Calu3 (cell line): ENCODE measurements around the gene FOXK1. TPM values are rescaled to one million over a fixed set of nuclear protein-coding genes. Genes with fewer than 3 reads are reported as not detected.

Experiments
- BruUV-seq: library from RNA; stranded (reverse); fragments of 400-500 nt; replicated peaks from 2 replicates; lab custom pipeline; 2021; lab: Mats Ljungman, UMichigan
- CTCF ChIA-PET: fragments of 300-600 bp; sonication (Branson Sonifier 250); formaldehyde crosslinking; loops from one replicate; lab custom pipeline; 2022; ENCODE audit warnings: antibody characterized with exemption; lab: Charles Lee
- DNase-seq: peaks from one replicate; pipeline ENCODE4 v3.0.0; 2022
- H3K27ac Mint-ChIP-seq: one replicate; pipeline ENCODE4 v1.8.0; 2022; ENCODE audit warnings: mixed read lengths; ENCODE audit not compliant: unreplicated experiment
- H3K27me3 Mint-ChIP-seq: one replicate; pipeline ENCODE4 v1.8.0; 2022; ENCODE audit warnings: mixed read lengths; ENCODE audit not compliant: unreplicated experiment
- H3K36me3 Mint-ChIP-seq: one replicate; pipeline ENCODE4 v1.8.0; 2022; ENCODE audit warnings: mild to moderate bottlenecking, moderate library complexity, mixed read lengths; ENCODE audit not compliant: insufficient read depth, unreplicated experiment
- H3K4me1 Mint-ChIP-seq: one replicate; pipeline ENCODE4 v1.8.0; 2022; ENCODE audit warnings: mild to moderate bottlenecking, low read depth, mixed read lengths; ENCODE audit not compliant: unreplicated experiment
- H3K4me3 Mint-ChIP-seq: one replicate; pipeline ENCODE4 v1.8.0; 2022; ENCODE audit warnings: mild to moderate bottlenecking, low read depth, moderate library complexity, mixed read lengths; ENCODE audit not compliant: unreplicated experiment
- H3K9me3 Mint-ChIP-seq: one replicate; pipeline ENCODE4 v1.8.0; 2022; ENCODE audit warnings: low read depth, mixed read lengths; ENCODE audit not compliant: unreplicated experiment
- CTCF ChIP-seq: fragments of 200-600 bp; IDR thresholded peaks from one replicate; pipeline ENCODE4 v1.8.0; 2022; ENCODE audit warnings: antibody characterized with exemption; ENCODE audit not compliant: unreplicated experiment
- intact Hi-C: fragments of 100-400 bp; cut with micrococcal nuclease; formaldehyde crosslinking; loops from one replicate; pipeline ENCODE4 v1.10.0; 2022; ENCODE audit not compliant: unreplicated experiment
- total RNA-seq: library from RNA; stranded (reverse); gene quantifications from 2 replicates; pipeline ENCODE4 v1.2.3, GENCODE V29; 2022

Gene FOXK1
- total RNA-seq, 1 experiment from 2014 or later, result 65.9 TPM

GRCh38 chr7:4785371-4785770 is 103.3 kb downstream of the FOXK1 start:
- H3K36me3 Mint-ChIP-seq, result peaks cover 84% of the 10 kb centered on the region
- H3K9me3 Mint-ChIP-seq, result no peaks in the 10 kb centered on the region
- intact Hi-C loops, result no loop called here
- H3K27ac Mint-ChIP-seq, result no peak overlapping the region
- BruUV-seq, result no TSS peak
- CTCF ChIA-PET, result no interaction called here
- no peaks in the 10 kb centered on the region for H3K4me1 Mint-ChIP-seq
- no peak for DNase-seq
- no peak overlapping the region for H3K4me3 Mint-ChIP-seq
- no peaks in the 10 kb centered on the region for H3K27me3 Mint-ChIP-seq
- no peak for TF ChIP-seq CTCF

GRCh38 chr7:4786015-4786414 is 103.9 kb downstream of the FOXK1 start:
- peaks cover 84% of the 10 kb centered on the region for H3K36me3 Mint-ChIP-seq
- no peaks in the 10 kb centered on the region for H3K4me1 Mint-ChIP-seq
- no peak for TF ChIP-seq CTCF
- CTCF ChIA-PET, result no interaction called here
- no peaks in the 10 kb centered on the region for H3K9me3 Mint-ChIP-seq
- no peak overlapping the region for H3K27ac Mint-ChIP-seq
- DNase-seq, result no peak
- no peaks in the 10 kb centered on the region for H3K27me3 Mint-ChIP-seq
- intact Hi-C loops, result no loop called here
- BruUV-seq, result TSS peak; percentile 25
- no peak overlapping the region for H3K4me3 Mint-ChIP-seq

DNA sequence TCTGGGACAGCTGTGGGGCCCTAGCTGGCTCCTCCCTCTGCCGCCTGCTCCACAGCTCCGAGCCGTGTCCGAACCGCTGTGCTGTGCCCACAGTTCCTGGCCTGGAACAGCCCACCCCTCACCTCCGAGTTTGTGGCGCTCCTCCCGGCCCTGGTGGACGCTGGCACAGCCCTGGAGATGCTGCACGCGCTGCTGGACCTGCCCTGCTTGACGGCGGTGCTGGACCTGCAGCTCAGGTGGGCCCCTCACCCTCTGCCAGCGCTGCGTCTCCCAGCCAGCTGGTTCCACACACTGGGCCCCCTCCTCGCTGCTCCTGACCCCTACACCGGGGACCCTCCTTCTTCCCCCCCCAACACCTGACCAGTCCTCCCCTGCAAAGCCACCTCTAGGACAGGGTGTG is 105.4 kb downstream of the FOXK1 start:
- no peak for DNase-seq
- Mint-ChIP-seq H3K27ac (no peak overlapping the region), H3K9me3 (no peaks in the 10 kb centered on the region), H3K27me3 (no peaks in the 10 kb centered on the region), H3K36me3 (peaks cover 78% of the 10 kb centered on the region), H3K4me3 (no peak overlapping the region), H3K4me1 (no peaks in the 10 kb centered on the region)
- no peak for TF ChIP-seq CTCF
- CTCF ChIA-PET, result no interaction called here
- intact Hi-C loops, result no loop called here
- no TSS peak for BruUV-seq

- no peak for TF ChIP-seq CTCF
- CTCF ChIA-PET, result interaction anchor here (0.6 kb wide), 1 partner anchor 179 kb away, joined by 3 read pairs; no protein-coding TSS in a partner anchor
- DNase-seq, result no peak
- no peak overlapping the region for H3K4me3 Mint-ChIP-seq
- BruUV-seq, result no TSS peak
- H3K4me1 Mint-ChIP-seq, result no peaks in the 10 kb centered on the region
- no peak overlapping the region for H3K27ac Mint-ChIP-seq
- intact Hi-C loops, result no loop called here
- H3K27me3 Mint-ChIP-seq, result no peaks in the 10 kb centered on the region
- H3K36me3 Mint-ChIP-seq, result peaks cover 82% of the 10 kb centered on the region
- H3K9me3 Mint-ChIP-seq, result no peaks in the 10 kb centered on the region
Measured at GRCh38 chr7:4787947-4788626, 106.0 kb downstream of the FOXK1 start.
